GM23338 (cell line): ENCODE results near the gene IL1B. TPM values are rescaled to one million over a fixed set of nuclear protein-coding genes. Genes with fewer than 3 reads are reported as not detected.

Experiments used
- ATAC-seq: fragments of 200-7000 bp; cut with Tn5 transposase; 3 replicates; pipeline ENCODE4 v1.9.1; 2020
- DNase-seq: peaks from one replicate; pipeline ENCODE4 v3.0.0-alpha.2; 2015; ENCODE audit warnings: low spot score
- H2AFZ ChIP-seq: fragments of 200-600 bp; sonication (generic); 2 replicates; pipeline ENCODE4 v1.8.0; 2016; ENCODE audit warnings: antibody characterized with exemption, mild to moderate bottlenecking, moderate library complexity
- H3F3A ChIP-seq: fragments of 200-600 bp; sonication (generic); replicated peaks from 2 replicates; pipeline ENCODE4 v1.8.0; 2017; ENCODE audit warnings: antibody characterized with exemption, mixed run types, low read depth
- H3K27ac ChIP-seq: fragments of 200-600 bp; sonication (generic); 2 replicates; pipeline ENCODE4 v1.6.1; 2016; ENCODE audit warnings: low read depth
- H3K27me3 ChIP-seq: fragments of 200-600 bp; sonication (generic); 2 replicates; pipeline ENCODE4 v1.8.0; 2016; ENCODE audit warnings: mild to moderate bottlenecking, mixed run types, moderate library complexity; ENCODE audit not compliant: insufficient read depth
- H3K36me3 ChIP-seq: fragments of 200-600 bp; sonication (generic); 2 replicates; pipeline ENCODE4 v1.8.0; 2016; ENCODE audit warnings: mild to moderate bottlenecking; ENCODE audit not compliant: insufficient read depth
- H3K4me1 ChIP-seq: fragments of 200-600 bp; sonication (generic); 2 replicates; pipeline ENCODE4 v1.8.0; 2016; ENCODE audit warnings: mild to moderate bottlenecking, moderate library complexity; ENCODE audit not compliant: insufficient read depth
- H3K4me2 ChIP-seq: fragments of 200-600 bp; sonication (generic); 2 replicates; pipeline ENCODE4 v1.7.1; 2017; ENCODE audit warnings: mixed run types
- H3K4me3 ChIP-seq: fragments of 200-600 bp; sonication (generic); 2 replicates; pipeline ENCODE4 v1.6.1; 2016; ENCODE audit warnings: mixed run types
- H3K79me2 ChIP-seq: fragments of 200-600 bp; sonication (generic); replicated peaks from 2 replicates; pipeline ENCODE4 v1.8.0; 2017; ENCODE audit warnings: mild to moderate bottlenecking; ENCODE audit not compliant: insufficient read depth
- H3K9me2 ChIP-seq: fragments of 200-600 bp; sonication (generic); 2 replicates; pipeline ENCODE4 v1.8.0; 2017; ENCODE audit not compliant: insufficient read depth
- H4K20me1 ChIP-seq: fragments of 200-600 bp; sonication (generic); replicated peaks from 2 replicates; pipeline ENCODE4 v1.8.0; 2017; ENCODE audit warnings: mild to moderate bottlenecking; ENCODE audit not compliant: insufficient read depth
- H3K27ac Mint-ChIP-seq: 2 replicates; pipeline ENCODE4 v1.8.0; 2020; ENCODE audit warnings: inconsistent platforms, mild to moderate bottlenecking, moderate library complexity, mixed read lengths
- H3K27me3 Mint-ChIP-seq: 3 replicates; pipeline ENCODE4 v1.8.0; 2022; ENCODE audit warnings: low read depth, mild to moderate bottlenecking, moderate library complexity, mixed read lengths, inconsistent platforms; ENCODE audit not compliant: insufficient read depth, poor library complexity
- H3K36me3 Mint-ChIP-seq: 3 replicates; pipeline ENCODE4 v1.8.0; 2021; ENCODE audit warnings: low read depth, mild to moderate bottlenecking, inconsistent platforms, moderate library complexity, mixed read lengths
- H3K4me1 Mint-ChIP-seq: 3 replicates; pipeline ENCODE4 v1.8.0; 2020; ENCODE audit warnings: mild to moderate bottlenecking, inconsistent platforms, mixed read lengths
- H3K4me3 Mint-ChIP-seq: 3 replicates; pipeline ENCODE4 v1.8.0; 2021; ENCODE audit warnings: moderate library complexity, mild to moderate bottlenecking, inconsistent platforms, mixed read lengths
- H3K9me3 Mint-ChIP-seq: 3 replicates; pipeline ENCODE4 v1.8.0; 2020; ENCODE audit warnings: moderate library complexity, mild to moderate bottlenecking, inconsistent platforms, mixed read lengths
- CREB1 ChIP-seq: fragments of 250-450 bp; sonication (Bioruptor Pico); IDR thresholded peaks from 2 replicates; pipeline ENCODE4 v1.5.0; 2020; ENCODE audit warnings: low read depth, mild to moderate bottlenecking, moderate library complexity
- EZH2 ChIP-seq: fragments of 200-600 bp; sonication (generic); IDR thresholded peaks from one replicate; pipeline ENCODE4 v1.8.0; 2017; ENCODE audit warnings: antibody characterized with exemption, mild to moderate bottlenecking, low read depth; ENCODE audit not compliant: unreplicated experiment
- EZH2phosphoT487 ChIP-seq: fragments of 200-600 bp; sonication (generic); IDR thresholded peaks from one replicate; pipeline ENCODE4 v1.8.1; 2018; ENCODE audit warnings: antibody characterized with exemption; ENCODE audit not compliant: unreplicated experiment
- JUNB ChIP-seq: IDR thresholded peaks from one replicate; pipeline ENCODE4 v1.6.1; 2016; ENCODE audit warnings: antibody characterized with exemption; ENCODE audit not compliant: unreplicated experiment
- NANOG ChIP-seq: IDR thresholded peaks from 2 replicates; pipeline ENCODE4 v1.6.1; 2016; ENCODE audit warnings: antibody characterized with exemption, borderline replicate concordance
- POLR2AphosphoS5 ChIP-seq: IDR thresholded peaks from 2 replicates; pipeline ENCODE4 v1.6.1; 2016; ENCODE audit warnings: antibody characterized with exemption, low read depth
- REST ChIP-seq: IDR thresholded peaks from one replicate; pipeline ENCODE4 v1.6.1; 2018; ENCODE audit warnings: antibody characterized with exemption; ENCODE audit not compliant: unreplicated experiment
- STAT1 ChIP-seq: IDR thresholded peaks from one replicate; pipeline ENCODE4 v1.6.1; 2016; ENCODE audit warnings: antibody characterized with exemption; ENCODE audit not compliant: unreplicated experiment
- ZNF114 ChIP-seq: fragments of 250-450 bp; sonication (Bioruptor Pico); IDR thresholded peaks from 2 replicates; pipeline ENCODE4 v1.5.0; 2020; ENCODE audit warnings: mild to moderate bottlenecking, moderate library complexity
- ZNF331 ChIP-seq: fragments of 250-450 bp; sonication (Bioruptor Pico); IDR thresholded peaks from 2 replicates; pipeline ENCODE4 v1.5.0; 2020; ENCODE audit warnings: low read depth, mild to moderate bottlenecking, moderate library complexity
- polyA plus RNA-seq: library from polyadenylated mRNA; unstranded; fragments of >200 nt; fragmentation: Nextera tagmentation; extraction: Ambion mirVana; gene quantifications from 2 replicates; pipeline ENCODE4 v1.2.1, GENCODE V29; 2016
- total RNA-seq: library from RNA; depleted of rRNA; stranded (reverse); fragments of >200 nt; shearing (Covaris generic); gene quantifications from 2 replicates; pipeline ENCODE4 v1.2.3, GENCODE V29; 2014
- TF ChIP-seq, protein P1 (sequence below), 2 experiments: fragments of 200-600 bp in 1 of 2; sonication (generic) in 1 of 2; conservative IDR thresholded peaks; 2 replicates each; pipeline versions ENCODE4 v1.5.1 to v1.6.1; 2016 to 2017; ENCODE audit warnings: antibody characterized with exemption in 2 of 2, low read depth in 2 of 2, mild to moderate bottlenecking in 2 of 2, moderate library complexity in 1 of 2
- TF ChIP-seq, protein P2 (sequence below): fragments of 250-450 bp; sonication (Bioruptor Pico); IDR thresholded peaks from 2 replicates; pipeline ENCODE4 v1.5.0; 2020; ENCODE audit warnings: mild to moderate bottlenecking, moderate library complexity
- TF ChIP-seq, protein P3 (sequence below): IDR thresholded peaks from 2 replicates; pipeline ENCODE4 v1.6.1; 2016; ENCODE audit warnings: antibody characterized with exemption

IL1B gene
- total and polyA plus RNA-seq, 2 experiments from 2014 or later: not detected

DNA sequence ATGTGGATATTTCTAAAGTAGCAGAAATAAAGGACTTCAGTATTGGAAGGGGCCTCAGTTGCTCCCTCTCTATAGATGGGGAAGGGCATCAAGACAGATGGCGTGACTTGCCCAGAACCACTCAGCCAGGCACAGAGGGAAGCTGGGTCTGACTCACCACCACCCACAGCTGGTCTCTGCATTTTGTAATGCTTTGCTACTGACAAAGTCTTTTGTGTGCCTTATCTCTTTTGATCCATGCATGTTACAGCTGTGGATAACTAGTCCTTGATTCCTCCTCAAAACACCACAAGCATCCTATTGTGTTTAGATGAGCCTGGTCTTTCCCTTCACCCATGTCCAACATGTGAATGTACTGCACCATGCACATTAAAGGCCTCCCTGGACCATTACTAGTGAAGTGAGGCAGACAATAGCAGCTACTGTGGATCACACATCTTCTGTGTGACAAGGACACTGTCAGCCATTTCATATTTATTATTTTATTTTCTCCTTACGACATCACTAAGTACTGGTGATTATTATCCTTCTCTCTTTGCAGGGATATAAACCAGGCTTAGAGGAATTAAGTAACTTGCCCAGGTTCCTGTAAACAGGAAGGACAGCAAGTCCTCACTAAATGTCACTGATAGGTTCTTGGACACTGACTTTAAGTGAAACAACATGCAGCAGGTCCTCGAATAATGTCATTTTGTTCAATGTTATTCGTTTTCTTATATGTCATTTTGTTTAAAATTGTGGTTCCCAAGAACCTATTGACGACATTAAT, 44.8 kb upstream of the IL1B start:
- Mint-ChIP-seq H3K27ac (no peak overlapping the region), H3K36me3 (no peaks in the 10 kb centered on the region), H3K27me3 (peaks cover 2% of the 10 kb centered on the region), H3K4me1 (peaks cover 4% of the 10 kb centered on the region; the same call in 2 of the 3 replicates), H3K9me3 (no peaks in the 10 kb centered on the region), H3K4me3 (no peak overlapping the region)
- H3K4me2 ChIP-seq: no peak overlapping the region
- no peaks in the 10 kb centered on the region for H3K79me2 ChIP-seq
- no peak overlapping the region for H3K27ac ChIP-seq
- TF ChIP-seq REST (no peak), CREB1 (CRISPR knock-in tag) (no peak), POLR2AphosphoS5 (no peak), EZH2phosphoT487 (no peak), STAT1 (no peak), JUNB (no peak), ZNF114 (no peak), NANOG (no peak), EZH2 (no peak), ZNF331 (CRISPR knock-in tag) (no peak)
- TF ChIP-seq, protein P1, sequence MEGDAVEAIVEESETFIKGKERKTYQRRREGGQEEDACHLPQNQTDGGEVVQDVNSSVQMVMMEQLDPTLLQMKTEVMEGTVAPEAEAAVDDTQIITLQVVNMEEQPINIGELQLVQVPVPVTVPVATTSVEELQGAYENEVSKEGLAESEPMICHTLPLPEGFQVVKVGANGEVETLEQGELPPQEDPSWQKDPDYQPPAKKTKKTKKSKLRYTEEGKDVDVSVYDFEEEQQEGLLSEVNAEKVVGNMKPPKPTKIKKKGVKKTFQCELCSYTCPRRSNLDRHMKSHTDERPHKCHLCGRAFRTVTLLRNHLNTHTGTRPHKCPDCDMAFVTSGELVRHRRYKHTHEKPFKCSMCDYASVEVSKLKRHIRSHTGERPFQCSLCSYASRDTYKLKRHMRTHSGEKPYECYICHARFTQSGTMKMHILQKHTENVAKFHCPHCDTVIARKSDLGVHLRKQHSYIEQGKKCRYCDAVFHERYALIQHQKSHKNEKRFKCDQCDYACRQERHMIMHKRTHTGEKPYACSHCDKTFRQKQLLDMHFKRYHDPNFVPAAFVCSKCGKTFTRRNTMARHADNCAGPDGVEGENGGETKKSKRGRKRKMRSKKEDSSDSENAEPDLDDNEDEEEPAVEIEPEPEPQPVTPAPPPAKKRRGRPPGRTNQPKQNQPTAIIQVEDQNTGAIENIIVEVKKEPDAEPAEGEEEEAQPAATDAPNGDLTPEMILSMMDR (conservative IDR thresholded peaks at IDR 0.05; ENCODE audit: low read depth in 2 of 2): no peak
- TF ChIP-seq, protein P2, sequence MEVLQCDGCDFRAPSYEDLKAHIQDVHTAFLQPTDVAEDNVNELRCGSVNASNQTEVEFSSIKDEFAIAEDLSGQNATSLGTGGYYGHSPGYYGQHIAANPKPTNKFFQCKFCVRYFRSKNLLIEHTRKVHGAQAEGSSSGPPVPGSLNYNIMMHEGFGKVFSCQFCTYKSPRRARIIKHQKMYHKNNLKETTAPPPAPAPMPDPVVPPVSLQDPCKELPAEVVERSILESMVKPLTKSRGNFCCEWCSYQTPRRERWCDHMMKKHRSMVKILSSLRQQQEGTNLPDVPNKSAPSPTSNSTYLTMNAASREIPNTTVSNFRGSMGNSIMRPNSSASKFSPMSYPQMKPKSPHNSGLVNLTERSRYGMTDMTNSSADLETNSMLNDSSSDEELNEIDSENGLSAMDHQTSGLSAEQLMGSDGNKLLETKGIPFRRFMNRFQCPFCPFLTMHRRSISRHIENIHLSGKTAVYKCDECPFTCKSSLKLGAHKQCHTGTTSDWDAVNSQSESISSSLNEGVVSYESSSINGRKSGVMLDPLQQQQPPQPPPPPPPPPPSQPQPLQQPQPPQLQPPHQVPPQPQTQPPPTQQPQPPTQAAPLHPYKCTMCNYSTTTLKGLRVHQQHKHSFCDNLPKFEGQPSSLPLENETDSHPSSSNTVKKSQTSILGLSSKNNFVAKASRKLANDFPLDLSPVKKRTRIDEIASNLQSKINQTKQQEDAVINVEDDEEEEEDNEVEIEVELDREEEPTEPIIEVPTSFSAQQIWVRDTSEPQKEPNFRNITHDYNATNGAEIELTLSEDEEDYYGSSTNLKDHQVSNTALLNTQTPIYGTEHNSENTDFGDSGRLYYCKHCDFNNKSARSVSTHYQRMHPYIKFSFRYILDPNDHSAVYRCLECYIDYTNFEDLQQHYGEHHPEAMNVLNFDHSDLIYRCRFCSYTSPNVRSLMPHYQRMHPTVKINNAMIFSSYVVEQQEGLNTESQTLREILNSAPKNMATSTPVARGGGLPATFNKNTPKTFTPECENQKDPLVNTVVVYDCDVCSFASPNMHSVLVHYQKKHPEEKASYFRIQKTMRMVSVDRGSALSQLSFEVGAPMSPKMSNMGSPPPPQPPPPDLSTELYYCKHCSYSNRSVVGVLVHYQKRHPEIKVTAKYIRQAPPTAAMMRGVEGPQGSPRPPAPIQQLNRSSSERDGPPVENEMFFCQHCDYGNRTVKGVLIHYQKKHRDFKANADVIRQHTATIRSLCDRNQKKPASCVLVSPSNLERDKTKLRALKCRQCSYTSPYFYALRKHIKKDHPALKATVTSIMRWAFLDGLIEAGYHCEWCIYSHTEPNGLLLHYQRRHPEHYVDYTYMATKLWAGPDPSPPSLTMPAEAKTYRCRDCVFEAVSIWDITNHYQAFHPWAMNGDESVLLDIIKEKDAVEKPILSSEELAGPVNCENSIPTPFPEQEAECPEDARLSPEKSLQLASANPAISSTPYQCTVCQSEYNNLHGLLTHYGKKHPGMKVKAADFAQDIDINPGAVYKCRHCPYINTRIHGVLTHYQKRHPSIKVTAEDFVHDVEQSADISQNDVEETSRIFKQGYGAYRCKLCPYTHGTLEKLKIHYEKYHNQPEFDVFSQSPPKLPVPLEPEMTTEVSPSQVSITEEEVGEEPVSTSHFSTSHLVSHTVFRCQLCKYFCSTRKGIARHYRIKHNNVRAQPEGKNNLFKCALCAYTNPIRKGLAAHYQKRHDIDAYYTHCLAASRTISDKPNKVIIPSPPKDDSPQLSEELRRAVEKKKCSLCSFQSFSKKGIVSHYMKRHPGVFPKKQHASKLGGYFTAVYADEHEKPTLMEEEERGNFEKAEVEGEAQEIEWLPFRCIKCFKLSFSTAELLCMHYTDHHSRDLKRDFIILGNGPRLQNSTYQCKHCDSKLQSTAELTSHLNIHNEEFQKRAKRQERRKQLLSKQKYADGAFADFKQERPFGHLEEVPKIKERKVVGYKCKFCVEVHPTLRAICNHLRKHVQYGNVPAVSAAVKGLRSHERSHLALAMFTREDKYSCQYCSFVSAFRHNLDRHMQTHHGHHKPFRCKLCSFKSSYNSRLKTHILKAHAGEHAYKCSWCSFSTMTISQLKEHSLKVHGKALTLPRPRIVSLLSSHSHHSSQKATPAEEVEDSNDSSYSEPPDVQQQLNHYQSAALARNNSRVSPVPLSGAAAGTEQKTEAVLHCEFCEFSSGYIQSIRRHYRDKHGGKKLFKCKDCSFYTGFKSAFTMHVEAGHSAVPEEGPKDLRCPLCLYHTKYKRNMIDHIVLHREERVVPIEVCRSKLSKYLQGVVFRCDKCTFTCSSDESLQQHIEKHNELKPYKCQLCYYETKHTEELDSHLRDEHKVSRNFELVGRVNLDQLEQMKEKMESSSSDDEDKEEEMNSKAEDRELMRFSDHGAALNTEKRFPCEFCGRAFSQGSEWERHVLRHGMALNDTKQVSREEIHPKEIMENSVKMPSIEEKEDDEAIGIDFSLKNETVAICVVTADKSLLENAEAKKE: no peak
- TF ChIP-seq, protein P3, sequence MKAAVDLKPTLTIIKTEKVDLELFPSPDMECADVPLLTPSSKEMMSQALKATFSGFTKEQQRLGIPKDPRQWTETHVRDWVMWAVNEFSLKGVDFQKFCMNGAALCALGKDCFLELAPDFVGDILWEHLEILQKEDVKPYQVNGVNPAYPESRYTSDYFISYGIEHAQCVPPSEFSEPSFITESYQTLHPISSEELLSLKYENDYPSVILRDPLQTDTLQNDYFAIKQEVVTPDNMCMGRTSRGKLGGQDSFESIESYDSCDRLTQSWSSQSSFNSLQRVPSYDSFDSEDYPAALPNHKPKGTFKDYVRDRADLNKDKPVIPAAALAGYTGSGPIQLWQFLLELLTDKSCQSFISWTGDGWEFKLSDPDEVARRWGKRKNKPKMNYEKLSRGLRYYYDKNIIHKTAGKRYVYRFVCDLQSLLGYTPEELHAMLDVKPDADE: no peak
- no peak overlapping the region for H2AFZ ChIP-seq
- no peaks in the 10 kb centered on the region for H3K27me3 ChIP-seq
- no peaks in the 10 kb centered on the region for H4K20me1 ChIP-seq
- DNase-seq (no peak), ATAC-seq (no peak)
- H3K9me2 ChIP-seq: no peaks in the 10 kb centered on the region
- no peaks in the 10 kb centered on the region for H3K36me3 ChIP-seq
- H3F3A ChIP-seq: no peaks in the 10 kb centered on the region
- no peak overlapping the region for H3K4me3 ChIP-seq
- no peaks in the 10 kb centered on the region for H3K4me1 ChIP-seq
